Aorta (tissue), 5 donors: Measurements from ENCODE around the gene MED12L. TPM values are rescaled to one million over a fixed set of nuclear protein-coding genes. Genes with fewer than 3 reads are reported as not detected.

ENCODE experiments used
- ATAC-seq: fragments of 200-7000 bp; cut with Tn5 transposase; one replicate; pipeline ENCODE4 v1.9.1; 2022; ENCODE audit warnings: moderate library complexity; ENCODE audit not compliant: low FRiP score
- DNase-seq, 2 donors: peaks; one replicate each; pipeline ENCODE4 v3.0.0-alpha.2; 2020
- H3K27ac ChIP-seq, 2 donors: one replicate each; pipeline ENCODE4 v1.5.1; 2013; ENCODE audit warnings: low read length in 2 of 2, mild to moderate bottlenecking in 2 of 2, moderate library complexity in 2 of 2, control low read depth in 1 of 2, inconsistent platforms in 1 of 2, low read depth in 1 of 2
- H3K27me3 ChIP-seq, 2 donors: one replicate each; pipeline ENCODE4 v1.6.1; 2013; ENCODE audit warnings: control low read depth in 1 of 2, low read length in 1 of 2, mild to moderate bottlenecking in 1 of 2, moderate library complexity in 1 of 2; ENCODE audit not compliant: insufficient read depth in 2 of 2, control insufficient read depth in 1 of 2
- H3K36me3 ChIP-seq, 2 donors: one replicate each; pipeline ENCODE4 v1.6.1; 2013; ENCODE audit warnings: control low read depth in 1 of 2, low read length in 1 of 2, mild to moderate bottlenecking in 1 of 2; ENCODE audit not compliant: insufficient read depth in 2 of 2, control insufficient read depth in 1 of 2
- H3K4me1 ChIP-seq, 2 donors: one replicate each; pipeline ENCODE4 v1.6.1; 2013; ENCODE audit warnings: low read length in 2 of 2, control low read depth in 1 of 2, mild to moderate bottlenecking in 1 of 2, moderate library complexity in 1 of 2; ENCODE audit not compliant: insufficient read depth in 2 of 2, control insufficient read depth in 1 of 2
- H3K4me3 ChIP-seq, 2 donors: one replicate each; pipeline ENCODE4 v1.5.1; 2013; ENCODE audit warnings: low read length in 2 of 2, control low read depth in 1 of 2, mild to moderate bottlenecking in 1 of 2
- H3K9me3 ChIP-seq: one replicate; pipeline ENCODE4 v1.6.1; 2013; ENCODE audit warnings: mild to moderate bottlenecking, low read length; ENCODE audit not compliant: control insufficient read depth
- WGBS, 2 donors: extraction: QIAGEN DNeasy Blood & Tissue Kit; methylation state at CpG; one replicate each; pipeline ENCODE4 v1.1.7; 2013; 5-methylcytosine and 5-hydroxymethylcytosine counted together
- intact Hi-C, 2 donors: fragments of 100-400 bp; cut with DNase I; formaldehyde crosslinking; loops; one replicate each; pipeline versions ENCODE4 v1.14.2 to v1.15.0; 2022
- long read RNA-seq, 2 donors: library from polyadenylated mRNA; unstranded; transcript quantifications; one replicate each; pipeline ENCODE4 v2.0.0, GENCODE V29; 2020 to 2021
- polyA plus RNA-seq, 2 donors: library from polyadenylated mRNA; stranded (reverse); fragments of 200-250 nt; gene quantifications; one replicate each; pipeline ENCODE4 v1.2.3, GENCODE V29; 2013
- total RNA-seq, 2 donors: library from RNA; stranded (reverse); fragmentation: NEBNext Ultra II Directional; extraction: Animal tissue kit (Norgen Biotek cat#: 25700); gene quantifications; one replicate each; pipeline ENCODE4 v1.2.1, GENCODE V29; 2021
- donor health status: healthy with polysubstance abuse.
- donor health status: Bipolar disorder and iron deficiency.
- donor health status: DM: no; HTN: no; CAD: no.
- donor health status: DM: no; HTN: no; CAD: no.
- donor health status: DM: yes; HTN: yes; CAD: no.

The MED12L gene, protein sequence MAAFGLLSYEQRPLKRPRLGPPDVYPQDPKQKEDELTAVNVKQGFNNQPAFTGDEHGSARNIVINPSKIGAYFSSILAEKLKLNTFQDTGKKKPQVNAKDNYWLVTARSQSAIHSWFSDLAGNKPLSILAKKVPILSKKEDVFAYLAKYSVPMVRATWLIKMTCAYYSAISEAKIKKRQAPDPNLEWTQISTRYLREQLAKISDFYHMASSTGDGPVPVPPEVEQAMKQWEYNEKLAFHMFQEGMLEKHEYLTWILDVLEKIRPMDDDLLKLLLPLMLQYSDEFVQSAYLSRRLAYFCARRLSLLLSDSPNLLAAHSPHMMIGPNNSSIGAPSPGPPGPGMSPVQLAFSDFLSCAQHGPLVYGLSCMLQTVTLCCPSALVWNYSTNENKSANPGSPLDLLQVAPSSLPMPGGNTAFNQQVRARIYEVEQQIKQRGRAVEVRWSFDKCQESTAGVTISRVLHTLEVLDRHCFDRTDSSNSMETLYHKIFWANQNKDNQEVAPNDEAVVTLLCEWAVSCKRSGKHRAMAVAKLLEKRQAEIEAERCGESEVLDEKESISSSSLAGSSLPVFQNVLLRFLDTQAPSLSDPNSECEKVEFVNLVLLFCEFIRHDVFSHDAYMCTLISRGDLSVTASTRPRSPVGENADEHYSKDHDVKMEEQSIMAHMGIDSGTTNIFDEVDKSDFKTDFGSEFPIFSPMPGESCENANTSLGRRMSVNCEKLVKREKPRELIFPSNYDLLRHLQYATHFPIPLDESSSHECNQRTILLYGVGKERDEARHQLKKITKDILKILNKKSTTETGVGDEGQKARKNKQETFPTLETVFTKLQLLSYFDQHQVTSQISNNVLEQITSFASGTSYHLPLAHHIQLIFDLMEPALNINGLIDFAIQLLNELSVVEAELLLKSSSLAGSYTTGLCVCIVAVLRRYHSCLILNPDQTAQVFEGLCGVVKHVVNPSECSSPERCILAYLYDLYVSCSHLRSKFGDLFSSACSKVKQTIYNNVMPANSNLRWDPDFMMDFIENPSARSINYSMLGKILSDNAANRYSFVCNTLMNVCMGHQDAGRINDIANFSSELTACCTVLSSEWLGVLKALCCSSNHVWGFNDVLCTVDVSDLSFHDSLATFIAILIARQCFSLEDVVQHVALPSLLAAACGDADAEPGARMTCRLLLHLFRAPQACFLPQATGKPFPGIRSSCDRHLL (N-terminal part only)
- 1 to 10 TPM; 1.1 to 2.3 TPM for total RNA-seq
- polyA plus RNA-seq: not detected
- long read RNA-seq, donor 1, partial matches to known transcripts: 0 of 5 reads
- long read RNA-seq, donor 1, other reads (novel, unspliced or antisense): 5 of 5 reads
- long read RNA-seq, donor 2, partial matches to known transcripts: 0 of 4 reads
- long read RNA-seq, donor 2, other reads (novel, unspliced or antisense): 4 of 4 reads

DNA sequence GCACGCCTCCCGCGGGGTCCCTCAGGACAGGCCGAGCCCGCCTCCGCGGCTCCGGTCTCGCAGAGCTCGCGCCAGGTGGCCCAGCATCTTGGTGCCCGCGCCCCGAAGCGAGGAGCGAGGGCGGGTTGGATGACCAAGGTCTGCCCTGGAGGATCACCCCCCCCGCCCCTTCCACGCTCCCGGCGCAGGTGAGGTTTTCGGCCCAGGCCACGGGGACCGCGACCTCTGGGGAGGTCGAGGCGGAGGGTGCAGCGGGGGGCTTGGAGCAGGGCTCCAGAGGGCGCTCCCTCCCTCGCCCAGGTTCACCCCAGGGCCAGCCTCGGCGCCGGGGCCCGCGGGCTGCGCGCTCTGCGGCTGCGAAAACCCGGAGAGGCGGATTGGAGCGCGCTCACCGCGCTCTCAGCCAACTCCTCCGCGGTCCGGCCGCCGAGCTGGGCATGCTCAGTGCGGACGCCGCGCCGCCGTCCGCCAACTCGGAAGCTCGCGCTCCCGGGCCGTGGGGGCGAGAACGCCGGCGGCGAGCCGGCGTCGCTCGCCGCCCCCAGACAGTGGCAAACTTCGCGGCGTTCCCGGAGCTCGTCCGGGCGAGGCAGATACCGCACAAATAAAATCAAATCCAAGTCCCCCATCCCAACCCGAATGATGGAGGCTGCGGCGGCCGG lies at the start of gene MED12L:
Gene MED12L, plus strand, starts transcription at position 438 of the 662 bp plus-strand sequence. CDS start 1,263 bp downstream, outside the sequence.
- Histone ChIP-seq H3K27me3 (no peaks in the 10 kb centered on the region), H3K9me3 (no peaks in the 10 kb centered on the region), H3K4me1 (no peaks in the 10 kb centered on the region), H3K27ac (no peak within 1 kb of the TSS), H3K36me3 (no peaks in the 10 kb centered on the region), H3K4me3 (peak within 1 kb of the TSS; percentile 51 to 66)
- 0 to 1% methylated on average over 79 to 84 of the region's 84 CpGs for WGBS, 2 donors
- ATAC-seq: peak; percentile 90
- DNase-seq: peak; percentile 82 to 91
- intact Hi-C loops: loop anchor here in 1 of 2 donors (10.0 kb wide), 1 partner anchor 321 kb away; the partner anchor contains the start of gene SIAH2

GRCh38 chr3:151037746-151038477 lies 47.6 kb upstream of the MED12L start:
- 42 to 45% methylated on average over 4 of the region's 4 CpGs for WGBS, 2 donors

DNA sequence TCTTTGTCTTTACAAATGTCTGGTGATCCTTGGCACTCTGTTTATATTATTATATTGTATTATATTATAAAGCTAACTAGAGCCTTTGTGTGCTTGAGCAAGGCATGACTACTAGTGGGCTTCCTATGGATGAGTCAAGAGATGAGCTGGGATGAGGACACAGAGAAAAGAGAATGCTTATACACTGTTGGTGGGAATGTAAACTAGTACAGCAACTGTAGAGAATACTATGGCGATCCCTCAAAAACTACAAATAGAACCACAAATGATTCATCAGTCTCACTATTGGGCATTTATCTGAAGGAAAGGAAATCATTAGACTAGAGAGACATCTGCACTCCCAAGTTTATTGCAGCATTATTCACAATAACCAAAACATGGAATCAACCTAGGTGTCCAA lies 40.8 kb upstream of the MED12L start:
- Histone ChIP-seq H3K4me1 (no peaks in the 10 kb centered on the region), H3K36me3 (no peaks in the 10 kb centered on the region), H3K4me3 (no peak overlapping the region), H3K27ac (no peak overlapping the region), H3K9me3 (no peaks in the 10 kb centered on the region), H3K27me3 (no peaks in the 10 kb centered on the region)
- ATAC-seq (no peak), DNase-seq (no peak)
- intact Hi-C loops: no loop called here
- WGBS, 2 donors: 77 to 96% methylated on average over 1 of the region's 1 CpG

More at GRCh38 chr3:151037746-151038477, 47.6 kb upstream of the MED12L start:
- intact Hi-C loops: no loop called here
- peak in 1 of 2 donors; percentile 65 for DNase-seq
- H3K36me3 ChIP-seq: no peaks in the 10 kb centered on the region
- no peaks in the 10 kb centered on the region for H3K4me1 ChIP-seq
- H3K27me3 ChIP-seq: no peaks in the 10 kb centered on the region
- no peak overlapping the region for H3K4me3 ChIP-seq
- no peak for ATAC-seq
- no peak overlapping the region for H3K27ac ChIP-seq
- H3K9me3 ChIP-seq: no peaks in the 10 kb centered on the region

DNA sequence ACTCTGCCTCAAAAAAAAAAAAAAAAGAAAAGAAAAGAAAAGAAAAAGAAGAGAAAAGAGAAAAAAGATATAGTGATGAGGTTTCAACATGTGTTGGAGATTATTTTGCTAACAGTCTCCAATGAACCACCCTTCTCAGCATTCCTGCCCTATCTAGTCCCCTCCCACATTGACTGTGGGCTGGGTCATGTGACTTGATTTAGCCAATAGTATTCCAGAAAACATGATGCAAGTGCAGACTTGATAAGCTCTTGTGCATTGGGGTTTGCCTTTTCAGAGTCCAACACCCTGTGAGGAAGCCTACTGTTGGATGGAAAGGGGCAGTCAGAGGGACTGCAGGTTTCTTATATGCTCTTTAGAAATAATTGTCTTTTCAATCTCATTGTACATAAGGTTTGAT lies 37.8 kb upstream of the MED12L start:
- Histone ChIP-seq H3K9me3 (no peaks in the 10 kb centered on the region), H3K36me3 (no peaks in the 10 kb centered on the region), H3K4me1 (no peaks in the 10 kb centered on the region), H3K27me3 (no peaks in the 10 kb centered on the region), H3K27ac (no peak overlapping the region), H3K4me3 (no peak overlapping the region)
- DNase-seq (no peak), ATAC-seq (no peak)
- intact Hi-C loops: no loop called here

- intact Hi-C loops: no loop called here
- H3K4me3 ChIP-seq: no peak overlapping the region
- H3K36me3 ChIP-seq: no peaks in the 10 kb centered on the region
- H3K4me1 ChIP-seq: no peaks in the 10 kb centered on the region
- H3K27ac ChIP-seq: no peak overlapping the region
- no peaks in the 10 kb centered on the region for H3K9me3 ChIP-seq
- DNase-seq: no peak
- H3K27me3 ChIP-seq: no peaks in the 10 kb centered on the region
- 92 to 100% methylated on average over 1 of the region's 1 CpG for WGBS, 2 donors
- ATAC-seq: no peak
Observed at GRCh38 chr3:151051533-151051932, 33.9 kb upstream of the MED12L start.

DNA sequence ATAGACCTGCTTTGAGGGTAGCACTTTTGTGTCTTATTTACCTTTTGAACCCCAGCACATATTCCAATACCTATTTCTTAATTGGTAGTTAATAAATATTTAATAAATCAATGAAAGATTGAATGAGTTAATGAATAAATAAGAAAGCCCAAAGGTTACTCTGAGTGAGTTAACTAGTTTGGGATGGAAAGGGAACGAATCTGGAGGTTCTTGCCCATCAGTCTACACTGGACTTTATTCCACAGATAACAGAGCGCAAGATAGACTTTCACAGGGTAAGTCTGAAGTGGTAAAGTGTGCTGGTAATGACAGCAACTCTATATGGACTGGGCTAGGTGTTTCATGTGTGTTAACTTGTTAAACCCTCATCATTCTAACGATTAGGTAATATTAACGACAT lies 33.1 kb upstream of the MED12L start:
- no peak for DNase-seq
- H3K4me1 ChIP-seq: no peaks in the 10 kb centered on the region
- H3K9me3 ChIP-seq: no peaks in the 10 kb centered on the region
- no peak for ATAC-seq
- no peaks in the 10 kb centered on the region for H3K36me3 ChIP-seq
- no peaks in the 10 kb centered on the region for H3K27me3 ChIP-seq
- 89 to 91% methylated on average over 4 of the region's 4 CpGs for WGBS, 2 donors
- intact Hi-C loops: no loop called here
- no peak overlapping the region for H3K4me3 ChIP-seq
- H3K27ac ChIP-seq: no peak overlapping the region

DNA sequence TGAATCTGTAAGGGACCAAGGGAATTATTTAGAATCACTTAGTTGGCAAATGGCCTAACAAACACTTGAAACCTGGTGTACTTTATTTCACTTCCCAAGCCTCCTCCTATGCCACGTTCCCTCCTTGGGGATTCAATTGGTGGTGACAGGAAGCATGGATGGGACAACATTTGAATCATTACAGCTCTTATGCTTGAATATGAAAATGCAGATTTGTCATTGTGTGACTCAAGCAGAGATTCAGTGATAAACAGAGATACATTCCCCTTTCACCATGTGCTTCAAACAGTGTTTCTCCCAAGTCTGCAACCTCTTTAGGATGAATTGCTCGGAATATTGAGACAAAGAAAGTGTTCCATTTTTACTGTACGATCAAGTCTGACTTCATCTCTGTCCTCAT lies 32.7 kb upstream of the MED12L start:
- no peak for ATAC-seq
- intact Hi-C loops: no loop called here
- H3K36me3 ChIP-seq: no peaks in the 10 kb centered on the region

More for the DNA sequence above, 32.7 kb upstream of the MED12L start:
- Histone ChIP-seq H3K27me3 (no peaks in the 10 kb centered on the region), H3K4me1 (no peaks in the 10 kb centered on the region), H3K9me3 (no peaks in the 10 kb centered on the region), H3K27ac (no peak overlapping the region), H3K4me3 (no peak overlapping the region)
- 76 to 79% methylated on average over 3 of the region's 3 CpGs for WGBS, 2 donors
- DNase-seq: no peak
